WTC11 (cell line): ENCODE results near the gene SMYD3.

Experiments
- NFE2L1 ChIP-seq: sonication (generic); formaldehyde crosslinking; IDR thresholded peaks from 2 replicates; pipeline ENCODE4 v1.8.1; 2023; ENCODE audit warnings: missing genetic modification reagents
- ZNF232 ChIP-seq: sonication (generic); formaldehyde crosslinking; IDR thresholded peaks from 2 replicates; pipeline ENCODE4 v1.8.0; 2022; ENCODE audit warnings: mild to moderate bottlenecking, missing genetic modification reagents
- ZNF423 ChIP-seq: fragments of 250-450 bp; sonication (Bioruptor Pico); IDR thresholded peaks from 2 replicates; pipeline ENCODE4 v2.1.2; 2022; ENCODE audit warnings: mild to moderate bottlenecking, moderate library complexity
- TF ChIP-seq, protein P1 (sequence below): fragments of 200-600 bp; IDR thresholded peaks from 2 replicates; pipeline ENCODE4 v1.8.0; 2022; ENCODE audit warnings: antibody characterized with exemption
- TF ChIP-seq, protein P2 (sequence below): sonication (generic); formaldehyde crosslinking; IDR thresholded peaks from 2 replicates; pipeline ENCODE4 v1.8.0; 2023; ENCODE audit warnings: missing genetic modification reagents, mild to moderate bottlenecking, borderline replicate concordance
- TF ChIP-seq, protein P3 (sequence below): sonication (generic); formaldehyde crosslinking; IDR thresholded peaks from 2 replicates; pipeline ENCODE4 v1.8.1; 2023; ENCODE audit warnings: mild to moderate bottlenecking, missing genetic modification reagents, moderate library complexity
- TF ChIP-seq, protein P4 (sequence below): sonication (generic); formaldehyde crosslinking; IDR thresholded peaks from 2 replicates; pipeline ENCODE4 v1.8.1; 2022; ENCODE audit warnings: low read depth, missing genetic modification reagents, borderline replicate concordance
- TF ChIP-seq, protein P5 (sequence below): sonication (generic); formaldehyde crosslinking; IDR thresholded peaks from 2 replicates; pipeline ENCODE4 v1.8.0; 2022; ENCODE audit warnings: mild to moderate bottlenecking, missing genetic modification reagents
- TF ChIP-seq, protein P6 (sequence below): sonication (generic); formaldehyde crosslinking; IDR thresholded peaks from 2 replicates; pipeline ENCODE4 v1.8.1; 2022; ENCODE audit warnings: low read depth, mild to moderate bottlenecking, moderate library complexity, missing genetic modification reagents, borderline replicate concordance
- TF ChIP-seq, protein P7 (sequence below): sonication (generic); formaldehyde crosslinking; IDR thresholded peaks from 2 replicates; pipeline ENCODE4 v1.8.1; 2023; ENCODE audit warnings: mild to moderate bottlenecking, missing genetic modification reagents, moderate library complexity

DNA sequence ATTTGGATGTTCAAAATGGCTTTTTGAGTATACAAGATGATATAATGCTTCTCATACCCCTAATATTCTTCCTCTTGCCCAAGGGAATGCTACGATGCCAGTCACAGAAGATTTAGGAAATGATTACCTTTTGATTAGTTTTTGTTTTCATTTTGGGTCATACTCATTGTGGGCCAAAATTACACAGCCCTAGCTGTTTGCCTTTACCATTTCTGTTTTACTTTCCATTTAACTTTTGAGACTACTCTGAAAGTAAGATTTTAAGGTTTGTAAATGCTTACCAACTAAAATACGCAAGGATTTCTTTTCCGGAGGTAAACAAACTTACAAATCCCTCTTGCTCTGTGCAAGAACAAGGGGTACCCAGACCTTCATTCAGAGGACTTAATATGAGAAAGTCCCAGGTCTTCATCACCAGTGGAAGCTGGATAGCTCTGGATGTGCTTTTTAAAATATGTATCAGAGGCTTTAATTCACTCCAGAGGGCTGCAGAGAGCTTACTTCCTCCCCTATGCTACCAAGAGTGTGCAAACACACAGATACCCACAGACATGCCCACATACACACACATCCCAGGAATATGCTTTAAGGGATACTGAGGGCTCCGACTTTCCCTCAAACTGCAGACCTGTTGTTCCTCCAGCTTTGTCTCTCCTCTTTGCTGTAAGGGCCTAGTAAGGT, 631.4 kb downstream of the SMYD3 start:
- TF ChIP-seq, protein P1, sequence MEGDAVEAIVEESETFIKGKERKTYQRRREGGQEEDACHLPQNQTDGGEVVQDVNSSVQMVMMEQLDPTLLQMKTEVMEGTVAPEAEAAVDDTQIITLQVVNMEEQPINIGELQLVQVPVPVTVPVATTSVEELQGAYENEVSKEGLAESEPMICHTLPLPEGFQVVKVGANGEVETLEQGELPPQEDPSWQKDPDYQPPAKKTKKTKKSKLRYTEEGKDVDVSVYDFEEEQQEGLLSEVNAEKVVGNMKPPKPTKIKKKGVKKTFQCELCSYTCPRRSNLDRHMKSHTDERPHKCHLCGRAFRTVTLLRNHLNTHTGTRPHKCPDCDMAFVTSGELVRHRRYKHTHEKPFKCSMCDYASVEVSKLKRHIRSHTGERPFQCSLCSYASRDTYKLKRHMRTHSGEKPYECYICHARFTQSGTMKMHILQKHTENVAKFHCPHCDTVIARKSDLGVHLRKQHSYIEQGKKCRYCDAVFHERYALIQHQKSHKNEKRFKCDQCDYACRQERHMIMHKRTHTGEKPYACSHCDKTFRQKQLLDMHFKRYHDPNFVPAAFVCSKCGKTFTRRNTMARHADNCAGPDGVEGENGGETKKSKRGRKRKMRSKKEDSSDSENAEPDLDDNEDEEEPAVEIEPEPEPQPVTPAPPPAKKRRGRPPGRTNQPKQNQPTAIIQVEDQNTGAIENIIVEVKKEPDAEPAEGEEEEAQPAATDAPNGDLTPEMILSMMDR = no peak
- TF ChIP-seq, protein P2, sequence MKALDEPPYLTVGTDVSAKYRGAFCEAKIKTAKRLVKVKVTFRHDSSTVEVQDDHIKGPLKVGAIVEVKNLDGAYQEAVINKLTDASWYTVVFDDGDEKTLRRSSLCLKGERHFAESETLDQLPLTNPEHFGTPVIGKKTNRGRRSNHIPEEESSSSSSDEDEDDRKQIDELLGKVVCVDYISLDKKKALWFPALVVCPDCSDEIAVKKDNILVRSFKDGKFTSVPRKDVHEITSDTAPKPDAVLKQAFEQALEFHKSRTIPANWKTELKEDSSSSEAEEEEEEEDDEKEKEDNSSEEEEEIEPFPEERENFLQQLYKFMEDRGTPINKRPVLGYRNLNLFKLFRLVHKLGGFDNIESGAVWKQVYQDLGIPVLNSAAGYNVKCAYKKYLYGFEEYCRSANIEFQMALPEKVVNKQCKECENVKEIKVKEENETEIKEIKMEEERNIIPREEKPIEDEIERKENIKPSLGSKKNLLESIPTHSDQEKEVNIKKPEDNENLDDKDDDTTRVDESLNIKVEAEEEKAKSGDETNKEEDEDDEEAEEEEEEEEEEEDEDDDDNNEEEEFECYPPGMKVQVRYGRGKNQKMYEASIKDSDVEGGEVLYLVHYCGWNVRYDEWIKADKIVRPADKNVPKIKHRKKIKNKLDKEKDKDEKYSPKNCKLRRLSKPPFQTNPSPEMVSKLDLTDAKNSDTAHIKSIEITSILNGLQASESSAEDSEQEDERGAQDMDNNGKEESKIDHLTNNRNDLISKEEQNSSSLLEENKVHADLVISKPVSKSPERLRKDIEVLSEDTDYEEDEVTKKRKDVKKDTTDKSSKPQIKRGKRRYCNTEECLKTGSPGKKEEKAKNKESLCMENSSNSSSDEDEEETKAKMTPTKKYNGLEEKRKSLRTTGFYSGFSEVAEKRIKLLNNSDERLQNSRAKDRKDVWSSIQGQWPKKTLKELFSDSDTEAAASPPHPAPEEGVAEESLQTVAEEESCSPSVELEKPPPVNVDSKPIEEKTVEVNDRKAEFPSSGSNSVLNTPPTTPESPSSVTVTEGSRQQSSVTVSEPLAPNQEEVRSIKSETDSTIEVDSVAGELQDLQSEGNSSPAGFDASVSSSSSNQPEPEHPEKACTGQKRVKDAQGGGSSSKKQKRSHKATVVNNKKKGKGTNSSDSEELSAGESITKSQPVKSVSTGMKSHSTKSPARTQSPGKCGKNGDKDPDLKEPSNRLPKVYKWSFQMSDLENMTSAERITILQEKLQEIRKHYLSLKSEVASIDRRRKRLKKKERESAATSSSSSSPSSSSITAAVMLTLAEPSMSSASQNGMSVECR = no peak
- TF ChIP-seq, protein P3, sequence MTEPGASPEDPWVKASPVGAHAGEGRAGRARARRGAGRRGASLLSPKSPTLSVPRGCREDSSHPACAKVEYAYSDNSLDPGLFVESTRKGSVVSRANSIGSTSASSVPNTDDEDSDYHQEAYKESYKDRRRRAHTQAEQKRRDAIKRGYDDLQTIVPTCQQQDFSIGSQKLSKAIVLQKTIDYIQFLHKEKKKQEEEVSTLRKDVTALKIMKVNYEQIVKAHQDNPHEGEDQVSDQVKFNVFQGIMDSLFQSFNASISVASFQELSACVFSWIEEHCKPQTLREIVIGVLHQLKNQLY = no peak
- no peak for TF ChIP-seq ZNF423 (CRISPR knock-in tag)
- TF ChIP-seq, protein P4, sequence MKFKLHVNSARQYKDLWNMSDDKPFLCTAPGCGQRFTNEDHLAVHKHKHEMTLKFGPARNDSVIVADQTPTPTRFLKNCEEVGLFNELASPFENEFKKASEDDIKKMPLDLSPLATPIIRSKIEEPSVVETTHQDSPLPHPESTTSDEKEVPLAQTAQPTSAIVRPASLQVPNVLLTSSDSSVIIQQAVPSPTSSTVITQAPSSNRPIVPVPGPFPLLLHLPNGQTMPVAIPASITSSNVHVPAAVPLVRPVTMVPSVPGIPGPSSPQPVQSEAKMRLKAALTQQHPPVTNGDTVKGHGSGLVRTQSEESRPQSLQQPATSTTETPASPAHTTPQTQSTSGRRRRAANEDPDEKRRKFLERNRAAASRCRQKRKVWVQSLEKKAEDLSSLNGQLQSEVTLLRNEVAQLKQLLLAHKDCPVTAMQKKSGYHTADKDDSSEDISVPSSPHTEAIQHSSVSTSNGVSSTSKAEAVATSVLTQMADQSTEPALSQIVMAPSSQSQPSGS (CRISPR knock-in tag) = no peak
- TF ChIP-seq, protein P5, sequence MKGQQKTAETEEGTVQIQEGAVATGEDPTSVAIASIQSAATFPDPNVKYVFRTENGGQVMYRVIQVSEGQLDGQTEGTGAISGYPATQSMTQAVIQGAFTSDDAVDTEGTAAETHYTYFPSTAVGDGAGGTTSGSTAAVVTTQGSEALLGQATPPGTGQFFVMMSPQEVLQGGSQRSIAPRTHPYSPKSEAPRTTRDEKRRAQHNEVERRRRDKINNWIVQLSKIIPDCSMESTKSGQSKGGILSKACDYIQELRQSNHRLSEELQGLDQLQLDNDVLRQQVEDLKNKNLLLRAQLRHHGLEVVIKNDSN (CRISPR knock-in tag) = no peak
- TF ChIP-seq, protein P6, sequence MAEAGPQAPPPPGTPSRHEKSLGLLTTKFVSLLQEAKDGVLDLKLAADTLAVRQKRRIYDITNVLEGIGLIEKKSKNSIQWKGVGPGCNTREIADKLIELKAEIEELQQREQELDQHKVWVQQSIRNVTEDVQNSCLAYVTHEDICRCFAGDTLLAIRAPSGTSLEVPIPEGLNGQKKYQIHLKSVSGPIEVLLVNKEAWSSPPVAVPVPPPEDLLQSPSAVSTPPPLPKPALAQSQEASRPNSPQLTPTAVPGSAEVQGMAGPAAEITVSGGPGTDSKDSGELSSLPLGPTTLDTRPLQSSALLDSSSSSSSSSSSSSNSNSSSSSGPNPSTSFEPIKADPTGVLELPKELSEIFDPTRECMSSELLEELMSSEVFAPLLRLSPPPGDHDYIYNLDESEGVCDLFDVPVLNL (CRISPR knock-in tag) = no peak
- TF ChIP-seq, protein P7, sequence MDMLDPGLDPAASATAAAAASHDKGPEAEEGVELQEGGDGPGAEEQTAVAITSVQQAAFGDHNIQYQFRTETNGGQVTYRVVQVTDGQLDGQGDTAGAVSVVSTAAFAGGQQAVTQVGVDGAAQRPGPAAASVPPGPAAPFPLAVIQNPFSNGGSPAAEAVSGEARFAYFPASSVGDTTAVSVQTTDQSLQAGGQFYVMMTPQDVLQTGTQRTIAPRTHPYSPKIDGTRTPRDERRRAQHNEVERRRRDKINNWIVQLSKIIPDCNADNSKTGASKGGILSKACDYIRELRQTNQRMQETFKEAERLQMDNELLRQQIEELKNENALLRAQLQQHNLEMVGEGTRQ = no peak
- TF ChIP-seq NFE2L1 (CRISPR knock-in tag) = no peak
- TF ChIP-seq ZNF232 (CRISPR knock-in tag) = no peak
